Neural progenitor cell (in vitro differentiated cells): ENCODE results near the gene TNPO2. TPM values are rescaled to one million over a fixed set of nuclear protein-coding genes. Genes with fewer than 3 reads are reported as not detected.

Source experiments
- DNase-seq: peaks from one replicate; pipeline ENCODE4 v3.0.0-alpha.2; 2016; ENCODE audit warnings: low spot score
- H2AFZ ChIP-seq: fragments of 200-600 bp; sonication (generic); replicated peaks from 2 replicates; pipeline ENCODE4 v1.6.1; 2016; ENCODE audit warnings: antibody characterized with exemption
- H3F3A ChIP-seq: fragments of 200-600 bp; sonication (generic); 2 replicates; pipeline ENCODE4 v1.6.1; 2016; ENCODE audit warnings: antibody characterized with exemption, low read depth
- H3K27ac ChIP-seq: fragments of 200-600 bp; sonication (generic); 2 replicates; pipeline ENCODE4 v1.5.1; 2016; ENCODE audit warnings: mild to moderate bottlenecking
- H3K27me3 ChIP-seq: fragments of 200-600 bp; sonication (generic); 2 replicates; pipeline ENCODE4 v1.6.1; 2016; ENCODE audit warnings: mild to moderate bottlenecking, moderate library complexity
- H3K36me3 ChIP-seq: fragments of 200-600 bp; sonication (generic); 2 replicates; pipeline ENCODE4 v1.5.1; 2016
- H3K4me1 ChIP-seq: fragments of 200-600 bp; sonication (generic); 2 replicates; pipeline ENCODE4 v1.6.1; 2016; ENCODE audit warnings: mixed run types
- H3K4me2 ChIP-seq: fragments of 200-600 bp; sonication (generic); 2 replicates; pipeline ENCODE4 v1.6.1; 2016
- H3K4me3 ChIP-seq: fragments of 200-600 bp; sonication (generic); 2 replicates; pipeline ENCODE4 v1.5.1; 2016
- H3K79me2 ChIP-seq: fragments of 200-600 bp; sonication (generic); 2 replicates; pipeline ENCODE4 v1.6.1; 2016; ENCODE audit warnings: low read depth
- H3K9ac ChIP-seq: fragments of 200-600 bp; sonication (generic); 2 replicates; pipeline ENCODE4 v1.6.1; 2016
- H3K9me3 ChIP-seq: fragments of 200-600 bp; sonication (generic); 2 replicates; pipeline ENCODE4 v1.5.1; 2016; ENCODE audit warnings: low read depth
- H4K20me1 ChIP-seq: fragments of 200-600 bp; sonication (generic); 2 replicates; pipeline ENCODE4 v1.6.1; 2016; ENCODE audit warnings: low read depth
- H3K27ac Mint-ChIP-seq: 3 replicates; pipeline ENCODE4 v1.8.0; 2021; ENCODE audit warnings: mixed read lengths
- H3K27me3 Mint-ChIP-seq: 2 replicates; pipeline ENCODE4 v1.8.0; 2022; ENCODE audit warnings: low read depth, mild to moderate bottlenecking, inconsistent platforms, moderate library complexity, mixed read lengths; ENCODE audit not compliant: insufficient read depth
- H3K36me3 Mint-ChIP-seq: 3 replicates; pipeline ENCODE4 v1.8.0; 2021; ENCODE audit warnings: mixed read lengths
- H3K4me1 Mint-ChIP-seq: 3 replicates; pipeline ENCODE4 v1.8.0; 2021; ENCODE audit warnings: mixed read lengths
- H3K4me3 Mint-ChIP-seq: 3 replicates; pipeline ENCODE4 v1.8.0; 2021; ENCODE audit warnings: mild to moderate bottlenecking, moderate library complexity, mixed read lengths
- H3K9me3 Mint-ChIP-seq: 3 replicates; pipeline ENCODE4 v1.8.0; 2020; ENCODE audit warnings: mixed read lengths
- EZH2 ChIP-seq: fragments of 200-600 bp; sonication (generic); IDR thresholded peaks from 2 replicates; pipeline ENCODE4 v1.6.1; 2017; ENCODE audit warnings: antibody characterized with exemption, mild to moderate bottlenecking, moderate library complexity
- EZH2phosphoT487 ChIP-seq: fragments of 200-600 bp; sonication (generic); IDR thresholded peaks from 2 replicates; pipeline ENCODE4 v1.6.1; 2017; ENCODE audit warnings: antibody characterized with exemption
- total RNA-seq: library from RNA; depleted of rRNA; stranded (reverse); fragments of >200 nt; gene quantifications from 2 replicates; pipeline ENCODE4 v1.2.3, GENCODE V29; 2015; ENCODE audit warnings: low replicate concordance
- TF ChIP-seq, protein P1 (sequence below): fragments of 200-600 bp; sonication (generic); IDR thresholded peaks from 2 replicates; pipeline ENCODE4 v1.5.1; 2017; ENCODE audit warnings: antibody characterized with exemption, mild to moderate bottlenecking

The TNPO2 gene
- total RNA-seq, 1 donor from 2014 or later: 58.1 TPM

DNA sequence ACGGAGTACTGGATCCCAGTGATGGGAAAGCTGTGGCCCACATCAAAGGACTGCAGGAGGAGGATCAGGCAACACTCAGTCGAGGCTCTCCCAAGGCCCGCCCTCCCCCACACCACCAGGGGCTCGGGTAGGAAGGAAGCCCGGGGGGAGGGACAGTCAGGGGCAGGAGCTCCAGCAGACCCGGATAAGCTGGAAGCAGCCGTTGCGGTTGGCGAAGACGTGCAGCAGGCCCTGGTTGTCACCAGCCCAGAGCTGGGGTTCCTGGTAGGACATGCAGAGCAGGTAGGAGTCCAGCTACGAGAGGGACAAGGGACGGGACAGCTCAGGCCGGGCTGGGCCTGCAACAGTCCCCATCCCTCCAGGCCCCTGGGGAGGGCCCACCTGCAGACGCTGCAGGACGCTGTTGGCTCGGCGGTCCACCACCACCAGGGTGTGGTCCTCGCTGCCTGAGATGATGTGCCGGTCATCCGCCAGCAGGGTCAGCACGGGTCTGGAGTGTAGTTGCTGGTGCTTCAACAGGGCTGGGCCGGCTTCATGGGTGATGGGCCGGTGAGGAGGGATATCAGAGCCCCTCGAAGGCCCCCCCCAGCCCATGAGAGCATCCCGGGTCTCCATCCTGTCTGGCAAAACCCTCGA, 34.0 kb downstream of the TNPO2 start:
- no peaks in the 10 kb centered on the region for H3K27me3 ChIP-seq
- no peaks in the 10 kb centered on the region for H3K4me1 ChIP-seq
- no peaks in the 10 kb centered on the region for H4K20me1 ChIP-seq
- TF ChIP-seq, protein P1, sequence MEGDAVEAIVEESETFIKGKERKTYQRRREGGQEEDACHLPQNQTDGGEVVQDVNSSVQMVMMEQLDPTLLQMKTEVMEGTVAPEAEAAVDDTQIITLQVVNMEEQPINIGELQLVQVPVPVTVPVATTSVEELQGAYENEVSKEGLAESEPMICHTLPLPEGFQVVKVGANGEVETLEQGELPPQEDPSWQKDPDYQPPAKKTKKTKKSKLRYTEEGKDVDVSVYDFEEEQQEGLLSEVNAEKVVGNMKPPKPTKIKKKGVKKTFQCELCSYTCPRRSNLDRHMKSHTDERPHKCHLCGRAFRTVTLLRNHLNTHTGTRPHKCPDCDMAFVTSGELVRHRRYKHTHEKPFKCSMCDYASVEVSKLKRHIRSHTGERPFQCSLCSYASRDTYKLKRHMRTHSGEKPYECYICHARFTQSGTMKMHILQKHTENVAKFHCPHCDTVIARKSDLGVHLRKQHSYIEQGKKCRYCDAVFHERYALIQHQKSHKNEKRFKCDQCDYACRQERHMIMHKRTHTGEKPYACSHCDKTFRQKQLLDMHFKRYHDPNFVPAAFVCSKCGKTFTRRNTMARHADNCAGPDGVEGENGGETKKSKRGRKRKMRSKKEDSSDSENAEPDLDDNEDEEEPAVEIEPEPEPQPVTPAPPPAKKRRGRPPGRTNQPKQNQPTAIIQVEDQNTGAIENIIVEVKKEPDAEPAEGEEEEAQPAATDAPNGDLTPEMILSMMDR: no peak
- no peak for TF ChIP-seq EZH2
- TF ChIP-seq EZH2phosphoT487: no peak
- Mint-ChIP-seq H3K27ac (no peak overlapping the region), H3K9me3 (no peaks in the 10 kb centered on the region), H3K4me3 (no peak overlapping the region), H3K4me1 (no peaks in the 10 kb centered on the region), H3K27me3 (no peaks in the 10 kb centered on the region), H3K36me3 (peaks cover 3% of the 10 kb centered on the region)
- no peak overlapping the region for H3K9ac ChIP-seq
- H3K27ac ChIP-seq: no peak overlapping the region
- no peak overlapping the region for H3K4me3 ChIP-seq
- no peak overlapping the region for H2AFZ ChIP-seq
- DNase-seq: no peak
- no peaks in the 10 kb centered on the region for H3K36me3 ChIP-seq
- no peaks in the 10 kb centered on the region for H3K79me2 ChIP-seq
- no peaks in the 10 kb centered on the region for H3F3A ChIP-seq
- no peaks in the 10 kb centered on the region for H3K9me3 ChIP-seq
- no peak overlapping the region for H3K4me2 ChIP-seq

DNA sequence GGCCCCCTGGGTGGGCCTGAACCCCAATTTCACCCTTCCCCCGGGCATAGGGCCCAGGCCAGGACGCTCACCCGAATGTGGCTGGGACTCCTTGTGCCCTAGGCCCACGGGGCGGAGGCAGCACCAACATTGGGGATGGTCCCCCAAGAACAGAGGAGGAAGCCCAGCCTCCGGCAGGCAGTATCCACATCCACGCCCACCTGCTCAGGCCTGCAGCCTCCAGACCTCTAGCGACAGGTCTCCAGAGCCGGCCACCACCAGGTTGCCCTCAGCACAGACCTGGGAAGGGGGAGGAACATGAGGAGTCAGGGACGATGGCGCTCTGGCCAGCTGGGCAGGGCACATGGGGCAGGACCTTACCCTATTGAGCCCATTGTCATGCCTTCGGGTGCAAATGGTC, 34.7 kb downstream of the TNPO2 start:
- H3K4me2 ChIP-seq: no peak overlapping the region
- H2AFZ ChIP-seq: no peak overlapping the region
- H3K27me3 ChIP-seq: no peaks in the 10 kb centered on the region
- Mint-ChIP-seq H3K27me3 (no peaks in the 10 kb centered on the region), H3K27ac (no peak overlapping the region), H3K4me1 (no peaks in the 10 kb centered on the region), H3K36me3 (peaks cover 3% of the 10 kb centered on the region), H3K9me3 (no peaks in the 10 kb centered on the region), H3K4me3 (no peak overlapping the region)
- no peaks in the 10 kb centered on the region for H3K79me2 ChIP-seq
- DNase-seq: no peak
- H3K36me3 ChIP-seq: no peaks in the 10 kb centered on the region
- no peaks in the 10 kb centered on the region for H3F3A ChIP-seq
- H3K4me1 ChIP-seq: no peaks in the 10 kb centered on the region
- no peak overlapping the region for H3K27ac ChIP-seq
- H3K9me3 ChIP-seq: no peaks in the 10 kb centered on the region
- H3K9ac ChIP-seq: no peak overlapping the region
- TF ChIP-seq EZH2 (no peak), EZH2phosphoT487 (no peak)
- TF ChIP-seq, protein P1: no peak
- no peak overlapping the region for H3K4me3 ChIP-seq
- H4K20me1 ChIP-seq: no peaks in the 10 kb centered on the region

DNA sequence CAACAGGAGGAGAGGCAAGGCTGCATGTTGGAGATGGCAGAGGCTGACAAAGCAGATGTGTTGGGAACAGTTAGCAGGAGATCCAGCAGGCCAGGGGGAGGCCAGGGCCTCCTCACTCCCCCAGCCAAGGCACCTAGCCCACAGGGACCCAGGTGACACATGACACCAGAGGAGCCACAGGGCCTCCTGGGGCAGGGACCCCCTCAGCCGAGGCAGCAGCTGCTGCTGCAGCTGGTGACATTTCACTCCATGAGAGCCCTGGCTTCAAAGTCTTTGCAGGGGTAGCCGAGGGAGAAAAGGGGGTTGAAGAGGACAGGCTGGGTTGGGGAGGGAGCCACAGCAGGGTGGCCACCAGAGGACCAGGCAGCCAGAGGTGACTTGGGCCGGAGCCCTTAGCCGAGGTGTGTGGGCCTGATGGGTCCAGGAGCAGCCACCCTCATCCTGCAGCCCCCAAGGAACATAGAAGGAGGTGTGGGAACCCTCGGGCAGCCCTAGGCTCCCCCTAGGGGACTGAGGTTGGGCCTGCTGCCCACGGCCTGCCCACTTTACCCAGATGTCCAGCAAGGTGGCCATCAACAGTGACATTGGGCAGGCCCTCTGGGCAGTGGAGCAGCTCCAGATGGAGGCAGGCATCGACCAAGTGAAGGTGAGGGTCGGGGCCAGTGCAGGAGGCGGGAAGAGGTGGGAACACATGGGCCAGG, 36.1 kb downstream of the TNPO2 start, which contains the start of gene GNG14:
TSS of gene GNG14 (plus strand) at position 503 of the 701 bp plus-strand sequence. CDS start at position 554, 51 bp downstream.
- Mint-ChIP-seq H3K27ac (peak within 1 kb of the TSS; percentile 11), H3K27me3 (no peaks in the 10 kb centered on the region), H3K9me3 (no peaks in the 10 kb centered on the region), H3K36me3 (peaks cover 3% of the 10 kb centered on the region), H3K4me3 (peak within 1 kb of the TSS; percentile 41), H3K4me1 (no peaks in the 10 kb centered on the region)
- H4K20me1 ChIP-seq: no peaks in the 10 kb centered on the region
- no peaks in the 10 kb centered on the region for H3K36me3 ChIP-seq
- peaks cover 4% of the 10 kb centered on the region for H3F3A ChIP-seq
- H3K4me1 ChIP-seq: no peaks in the 10 kb centered on the region
- no peak within 1 kb of the TSS for H3K4me3 ChIP-seq
- no peak within 1 kb of the TSS for H3K27ac ChIP-seq
- H3K9me3 ChIP-seq: no peaks in the 10 kb centered on the region
- DNase-seq: no peak
- H3K27me3 ChIP-seq: no peaks in the 10 kb centered on the region
- H3K9ac ChIP-seq: no peak within 1 kb of the TSS
- TF ChIP-seq EZH2: no peak
- TF ChIP-seq EZH2phosphoT487: no peak
- TF ChIP-seq, protein P1: no peak
- no peaks in the 10 kb centered on the region for H3K79me2 ChIP-seq
- H2AFZ ChIP-seq: no peak within 1 kb of the TSS
- H3K4me2 ChIP-seq: no peak within 1 kb of the TSS
